Measurements from ENCODE around the gene SSH3.

DNA sequence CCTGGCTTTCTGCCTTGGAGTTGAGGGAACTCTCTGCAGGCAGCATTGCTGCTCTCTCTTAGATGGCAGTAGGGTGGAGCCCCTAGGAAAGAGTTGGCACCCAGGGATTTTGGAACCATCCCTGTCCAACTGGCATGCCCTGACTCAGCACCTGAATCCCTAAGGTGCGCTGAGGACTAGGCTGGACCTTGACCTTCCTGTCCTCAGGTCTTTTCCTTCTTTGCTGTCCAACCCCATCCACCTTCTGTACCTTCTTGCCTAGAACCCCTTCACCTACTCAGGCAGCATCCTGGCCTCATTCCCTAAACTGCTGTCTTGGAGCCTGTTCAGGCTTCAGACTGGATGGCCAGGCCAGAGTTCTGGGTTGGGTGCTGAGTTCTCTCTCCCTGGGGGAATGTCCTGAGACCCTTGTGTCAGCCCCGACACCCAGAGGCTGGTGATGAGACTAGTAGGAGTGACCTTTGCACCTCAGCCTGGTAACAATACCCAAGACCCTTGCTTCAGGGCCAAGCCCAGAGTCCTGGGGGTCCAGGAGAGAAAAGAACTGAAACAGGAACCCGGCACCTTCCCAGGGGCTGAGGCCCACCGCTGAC lies 52.6 kb downstream of the SSH3 start:
- TF ChIP-seq, protein P1, sequence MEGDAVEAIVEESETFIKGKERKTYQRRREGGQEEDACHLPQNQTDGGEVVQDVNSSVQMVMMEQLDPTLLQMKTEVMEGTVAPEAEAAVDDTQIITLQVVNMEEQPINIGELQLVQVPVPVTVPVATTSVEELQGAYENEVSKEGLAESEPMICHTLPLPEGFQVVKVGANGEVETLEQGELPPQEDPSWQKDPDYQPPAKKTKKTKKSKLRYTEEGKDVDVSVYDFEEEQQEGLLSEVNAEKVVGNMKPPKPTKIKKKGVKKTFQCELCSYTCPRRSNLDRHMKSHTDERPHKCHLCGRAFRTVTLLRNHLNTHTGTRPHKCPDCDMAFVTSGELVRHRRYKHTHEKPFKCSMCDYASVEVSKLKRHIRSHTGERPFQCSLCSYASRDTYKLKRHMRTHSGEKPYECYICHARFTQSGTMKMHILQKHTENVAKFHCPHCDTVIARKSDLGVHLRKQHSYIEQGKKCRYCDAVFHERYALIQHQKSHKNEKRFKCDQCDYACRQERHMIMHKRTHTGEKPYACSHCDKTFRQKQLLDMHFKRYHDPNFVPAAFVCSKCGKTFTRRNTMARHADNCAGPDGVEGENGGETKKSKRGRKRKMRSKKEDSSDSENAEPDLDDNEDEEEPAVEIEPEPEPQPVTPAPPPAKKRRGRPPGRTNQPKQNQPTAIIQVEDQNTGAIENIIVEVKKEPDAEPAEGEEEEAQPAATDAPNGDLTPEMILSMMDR (IDR thresholded peaks at IDR 0.05) = no peak
- TF ChIP-seq POLR2A (IDR thresholded peaks at IDR 0.05) (no peak), EP300 (IDR thresholded peaks at IDR 0.05) (no peak)

All from upper lobe of left lung (tissue), 4 donors.